ENCODE measurements around the gene AK5.

The AK5 gene

GRCh38 chr1:77350012-77350770 is 68.4 kb downstream of the AK5 start:
- no peak for DNase-seq (ENCODE audit: low read depth)

DNA sequence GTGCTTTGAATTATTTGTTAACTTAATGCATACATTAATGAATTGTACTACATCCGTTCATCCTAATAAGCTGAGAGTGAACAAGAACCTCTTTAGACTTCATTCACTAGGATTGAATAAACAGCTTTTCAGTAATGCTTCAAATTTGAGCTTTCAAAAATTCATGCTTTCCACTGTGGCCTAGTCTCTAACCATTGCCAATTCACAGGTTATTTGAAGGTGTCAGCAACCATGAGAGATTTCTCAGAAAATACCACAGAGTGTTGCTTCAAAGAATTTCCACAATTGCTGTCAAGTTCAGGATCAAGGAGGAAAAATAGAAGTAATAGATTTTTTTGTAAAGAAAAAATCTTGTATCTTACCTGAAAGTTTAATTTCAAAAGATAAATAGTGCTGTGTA is 72.7 kb downstream of the AK5 start:
- no peak for DNase-seq (ENCODE audit: low read depth)

GRCh38 chr1:77355010-77355409 is 73.2 kb downstream of the AK5 start:
- DNase-seq (ENCODE audit: low read depth), result no peak

DNA sequence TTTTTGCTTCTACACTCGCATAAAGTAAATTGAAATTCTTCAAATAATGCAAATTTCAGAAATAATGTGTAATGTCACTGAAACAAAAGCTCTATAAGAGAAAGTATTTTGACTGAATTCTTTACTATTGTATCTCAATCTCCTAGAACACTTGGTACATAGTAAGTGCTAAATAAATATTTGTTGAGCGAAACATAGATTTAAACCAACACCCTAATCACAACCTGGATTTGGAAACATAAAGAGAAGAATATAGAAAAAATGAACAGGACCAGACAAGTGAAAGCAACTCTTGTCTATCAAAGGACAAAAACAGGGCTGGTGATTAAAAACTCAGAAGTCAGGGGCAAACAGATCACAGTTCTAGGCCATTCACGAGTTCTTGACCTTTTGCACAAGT is 74.3 kb downstream of the AK5 start:
- DNase-seq (ENCODE audit: low read depth), result no peak

- DNase-seq (ENCODE audit: low read depth), result no peak
These were observed 78.4 kb downstream of the AK5 start for GRCh38 chr1:77360256-77360655.

DNA sequence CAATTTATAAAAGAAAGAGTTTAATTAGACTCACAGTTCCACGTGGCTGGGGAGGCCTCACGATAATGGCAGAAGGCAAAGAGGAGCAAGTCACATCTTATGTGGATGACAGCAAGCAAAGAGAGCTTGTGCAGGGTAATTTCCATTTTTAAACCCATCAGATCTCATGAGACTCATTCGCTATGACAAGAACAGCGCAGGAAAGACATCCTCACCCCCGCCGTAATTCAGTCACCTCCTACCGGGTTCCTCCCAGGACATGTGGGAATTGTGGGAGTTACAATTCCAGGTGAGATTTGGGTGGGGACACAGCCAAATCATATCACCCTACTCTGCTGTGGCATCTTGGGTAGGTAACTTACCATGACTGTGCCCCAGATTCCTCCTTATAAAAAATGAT is 79.8 kb downstream of the AK5 start:
- no peak for DNase-seq (ENCODE audit: low read depth)

DNA sequence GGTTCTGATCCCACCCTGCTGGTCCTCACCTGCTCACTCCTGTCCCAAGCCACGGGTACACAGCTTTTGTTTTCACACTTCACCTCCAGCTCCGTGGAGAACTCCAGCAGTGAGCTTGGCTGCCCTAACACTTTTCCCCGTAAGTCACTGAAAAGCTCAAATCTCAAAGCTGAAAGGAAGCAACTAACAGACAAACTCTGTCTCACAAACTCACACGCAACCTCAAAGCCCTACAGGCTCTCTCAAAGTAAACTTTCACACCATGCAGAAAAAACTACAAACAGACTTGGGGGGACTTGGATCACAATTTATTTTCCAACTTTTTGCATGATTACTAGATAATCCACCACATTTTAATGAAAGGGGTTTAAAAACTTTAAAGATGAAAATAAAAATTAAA is 88.3 kb downstream of the AK5 start:
- DNase-seq (ENCODE audit: low read depth), result no peak

DNA sequence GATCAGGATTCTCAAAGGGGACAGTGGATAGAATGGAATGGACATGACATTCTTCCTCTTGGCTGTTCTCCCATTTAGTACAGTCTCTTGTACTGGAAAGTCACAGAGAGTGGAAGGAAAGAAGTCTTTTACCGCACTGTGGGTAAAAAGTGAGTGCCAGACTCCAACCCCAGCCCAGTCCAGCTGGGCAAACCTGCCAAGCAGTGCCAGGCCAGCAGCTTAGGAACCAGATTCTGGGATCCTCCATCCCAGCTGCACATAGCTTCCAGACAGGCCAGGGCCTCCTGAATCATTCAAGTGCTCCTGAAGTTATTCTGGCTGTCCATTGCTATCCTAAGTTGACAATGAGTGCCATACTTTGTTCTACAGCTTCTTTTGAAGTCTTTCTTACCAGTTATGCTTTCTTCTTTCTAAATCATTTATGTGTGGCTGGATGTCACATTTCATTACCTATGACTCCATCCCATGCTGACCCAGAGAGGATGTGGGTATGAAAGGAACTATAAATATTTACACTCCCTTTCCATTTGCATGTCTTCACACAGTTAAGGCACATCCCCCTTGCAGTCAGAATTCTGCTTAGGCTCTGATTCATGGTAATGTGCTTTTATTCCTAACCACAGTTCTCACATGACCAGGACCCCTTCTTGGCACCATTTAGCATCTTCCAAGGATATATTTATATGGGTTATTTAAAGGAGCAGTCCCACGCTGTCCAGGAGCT is 88.9 kb downstream of the AK5 start:
- no peak for DNase-seq (ENCODE audit: low read depth)

DNA sequence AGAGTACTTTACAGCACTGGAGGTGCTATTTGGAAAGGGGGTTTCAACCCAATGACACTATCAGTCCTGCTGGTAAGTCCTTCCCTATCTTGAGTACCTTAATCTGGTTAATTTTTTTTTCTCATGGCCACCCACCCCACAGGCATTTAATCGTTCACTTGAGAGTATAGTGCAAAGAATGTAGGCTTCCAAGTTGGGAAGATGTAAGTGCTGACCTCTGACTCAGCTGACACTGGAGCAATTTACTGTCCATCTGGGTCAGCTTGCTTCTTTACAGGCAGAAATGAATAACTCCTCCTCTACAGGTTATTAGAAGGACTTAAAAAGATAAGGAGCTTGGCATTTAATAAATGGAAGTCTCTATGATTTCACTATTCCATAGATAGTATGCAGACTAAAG is 89.6 kb downstream of the AK5 start:
- no peak for DNase-seq (ENCODE audit: low read depth)

- no peak for DNase-seq (ENCODE audit: low read depth)
These were observed 91.9 kb downstream of the AK5 start for GRCh38 chr1:77373702-77374101.

- DNase-seq (ENCODE audit: low read depth), result no peak
These were observed 93.7 kb downstream of the AK5 start for GRCh38 chr1:77375541-77375940.

- no peak for DNase-seq (ENCODE audit: low read depth)
These were observed 94.2 kb downstream of the AK5 start for GRCh38 chr1:77375990-77376389.

- DNase-seq (ENCODE audit: low read depth), result no peak
These were observed 97.1 kb downstream of the AK5 start for GRCh38 chr1:77378723-77379535.

- DNase-seq (ENCODE audit: low read depth), result no peak
These were observed 100.5 kb downstream of the AK5 start for GRCh38 chr1:77382366-77382765.

DNA sequence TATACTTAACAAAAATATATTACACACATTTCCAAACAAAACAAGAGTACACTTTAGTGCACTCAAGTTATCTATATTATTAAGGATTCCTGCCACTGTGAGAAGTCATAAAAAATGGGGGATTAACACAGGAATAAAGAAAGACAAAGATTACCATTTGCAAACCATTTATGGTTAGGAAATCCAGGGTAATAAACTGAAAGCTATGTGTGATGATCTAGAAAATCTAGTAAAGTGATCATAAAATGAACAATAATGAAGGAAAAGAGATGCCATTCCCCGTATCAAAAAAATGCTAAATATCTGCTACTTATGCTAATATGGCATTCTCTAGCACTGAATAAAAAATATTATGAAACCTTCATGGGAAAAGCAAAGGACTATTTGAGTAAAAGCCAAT is 101.4 kb downstream of the AK5 start:
- DNase-seq (ENCODE audit: low read depth), result no peak

- no peak for DNase-seq (ENCODE audit: low read depth)
These were observed 103.7 kb downstream of the AK5 start for GRCh38 chr1:77385551-77385950.

GRCh38 chr1:77386276-77386675 is 104.5 kb downstream of the AK5 start:
- DNase-seq (ENCODE audit: low read depth), result no peak

- DNase-seq (ENCODE audit: low read depth), result no peak
These were observed 105.7 kb downstream of the AK5 start for GRCh38 chr1:77387553-77387952.

DNA sequence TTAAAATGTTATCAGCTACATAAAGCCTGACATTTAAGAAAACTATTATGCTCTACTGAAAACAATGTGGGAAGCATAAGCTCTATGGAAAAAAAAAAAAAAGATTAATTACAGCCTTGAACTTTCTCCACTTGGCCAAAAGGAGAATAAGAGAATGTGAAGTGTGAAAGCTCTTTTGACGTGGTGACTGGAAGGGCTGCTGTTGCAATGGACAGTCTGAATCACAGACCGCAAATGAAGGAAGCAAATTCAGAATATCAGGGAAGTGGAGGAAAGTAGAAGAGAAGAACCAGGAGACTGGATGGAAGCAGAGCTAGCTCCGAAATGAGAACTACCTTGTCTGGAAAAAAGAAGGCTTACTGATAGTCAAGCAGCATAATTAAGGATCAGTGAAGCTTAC is 106.8 kb downstream of the AK5 start:
- DNase-seq (ENCODE audit: low read depth), result no peak

- DNase-seq (ENCODE audit: low read depth), result no peak
These were observed 110.7 kb downstream of the AK5 start for GRCh38 chr1:77392486-77392885.

- no peak for DNase-seq (ENCODE audit: low read depth)
These were observed 112.3 kb downstream of the AK5 start for GRCh38 chr1:77394166-77394565.

- DNase-seq (ENCODE audit: low read depth), result no peak
These were observed 113.2 kb downstream of the AK5 start for GRCh38 chr1:77395051-77395450.

- no peak for DNase-seq (ENCODE audit: low read depth)
These were observed 116.3 kb downstream of the AK5 start for GRCh38 chr1:77398152-77398551.

Data from stimulated activated CD8-positive, alpha-beta memory T cell treated with anti-CD3 and anti-CD28 coated beads, Interleukin-15, amount 100 ng/mL, for 1 hour (primary cell).